Panc1 (cell line): ENCODE results near the gene SLC35A4. TPM values are rescaled to one million over a fixed set of nuclear protein-coding genes. Genes with fewer than 3 reads are reported as not detected.
"Not testable (repeated sequence)": the region's sequence is repeated elsewhere in the genome, so short reads cannot be mapped to it uniquely, and the experiment has no call there.

Source experiments
- ATAC-seq: fragments of 200-7000 bp; cut with Tn5 transposase; 2 replicates; pipeline ENCODE4 v1.9.1; 2020; ENCODE audit warnings: mild to moderate bottlenecking, moderate library complexity
- BruUV-seq: library from RNA; stranded (reverse); fragments of 400-500 nt; replicated peaks from 2 replicates; lab custom pipeline; 2021; lab: Mats Ljungman, UMichigan
- CTCF ChIA-PET: fragments of 300-600 bp; sonication (Branson Sonifier 250); formaldehyde crosslinking; loops from one replicate; lab custom pipeline; 2022; ENCODE audit warnings: antibody characterized with exemption; lab: Charles Lee
- POLR2A ChIA-PET: fragments of 300-600 bp; sonication (Branson Sonifier 250); formaldehyde crosslinking; loops from one replicate; lab custom pipeline; 2022; ENCODE audit warnings: antibody characterized with exemption; lab: Charles Lee
- DNase-seq: peaks from one replicate; pipeline ENCODE4 v3.0.0-alpha.2; 2010; ENCODE audit warnings: low read depth, low spot score
- H3K27ac ChIP-seq: 2 replicates; pipeline ENCODE4 v1.5.1; 2011; ENCODE audit warnings: mild to moderate bottlenecking, low read length, inconsistent platforms
- H3K27me3 ChIP-seq: fragments of 200-500 bp; sonication (Bioruptor generic); 2 replicates; pipeline ENCODE4 v1.6.0; 2014; ENCODE audit warnings: low read length, inconsistent platforms; ENCODE audit not compliant: control insufficient read depth, insufficient read depth
- H3K36me3 ChIP-seq: fragments of 200-500 bp; sonication (Bioruptor generic); 2 replicates; pipeline ENCODE4 v1.5.1; 2014; ENCODE audit warnings: inconsistent platforms, mild to moderate bottlenecking, low read length, moderate library complexity; ENCODE audit not compliant: control insufficient read depth, insufficient read depth
- H3K4me1 ChIP-seq: 2 replicates; pipeline ENCODE4 v1.5.1; 2011; ENCODE audit warnings: inconsistent platforms, mild to moderate bottlenecking, low read length, moderate library complexity; ENCODE audit not compliant: control insufficient read depth, insufficient read depth
- H3K4me3 ChIP-seq, 2 experiments: 2 replicates each; pipeline ENCODE4 v1.5.1; 2011 to 2012; ENCODE audit warnings: low read depth in 2 of 2, low read length in 2 of 2, mild to moderate bottlenecking in 2 of 2, inconsistent platforms in 1 of 2, moderate library complexity in 1 of 2
- H3K9me3 ChIP-seq: fragments of 200-500 bp; sonication (Bioruptor generic); 2 replicates; pipeline ENCODE4 v1.5.1; 2014; ENCODE audit warnings: low read depth, mild to moderate bottlenecking, inconsistent platforms, low read length, moderate library complexity; ENCODE audit not compliant: control insufficient read depth, insufficient read depth
- CTCF ChIP-seq: fragments of 450-650 bp; IDR thresholded peaks from 2 replicates; pipeline ENCODE4 v1.5.1; 2017; ENCODE audit warnings: mild to moderate bottlenecking
- POLR2AphosphoS5 ChIP-seq: IDR thresholded peaks from 2 replicates; pipeline ENCODE4 v1.6.1; 2012; ENCODE audit warnings: mild to moderate bottlenecking, low read depth, low read length, moderate library complexity
- REST ChIP-seq, 2 experiments: IDR thresholded peaks; 2 replicates each; pipeline ENCODE4 v1.6.1; 2011 to 2012; ENCODE audit warnings: low read depth in 2 of 2, control low read depth in 1 of 2, low read length in 1 of 2, mild to moderate bottlenecking in 1 of 2, moderate library complexity in 1 of 2; ENCODE audit not compliant: insufficient read depth in 1 of 2
- SIN3A ChIP-seq: IDR thresholded peaks from 2 replicates; pipeline ENCODE4 v1.6.1; 2012; ENCODE audit warnings: low read depth, mild to moderate bottlenecking, low read length, moderate library complexity, borderline replicate concordance; ENCODE audit not compliant: insufficient read depth
- TCF7L2 ChIP-seq: IDR thresholded peaks from 2 replicates; pipeline ENCODE4 v1.6.1; 2011; ENCODE audit warnings: mild to moderate bottlenecking, low read depth, low read length, inconsistent platforms
- in situ Hi-C: cut with HindIII; loops from 2 replicates; pipeline ENCODE4 v1.10.0; 2016; ENCODE audit warnings: low sequenced_read_pairs, low pct_unique_long_range_greater_than_20kb
- intact Hi-C: fragments of 100-400 bp; cut with micrococcal nuclease; formaldehyde crosslinking; loops from one replicate; pipeline ENCODE4 v1.10.0; 2022; ENCODE audit not compliant: unreplicated experiment
- total RNA-seq: library from RNA; stranded (reverse); gene quantifications from one replicate; pipeline ENCODE4 v1.2.1, GENCODE V29; 2021; ENCODE audit not compliant: unreplicated experiment

The SLC35A4 gene
- total RNA-seq, 1 experiment from 2014 or later: 96.7 TPM

- ATAC-seq (no peak), DNase-seq (no peak)
- no peaks in the 10 kb centered on the region for H3K4me1 ChIP-seq
- no peaks in the 10 kb centered on the region for H3K36me3 ChIP-seq
- in situ Hi-C loops: no loop called here
- no TSS peak for BruUV-seq
- ChIA-PET POLR2A (no interaction called here), CTCF (no interaction called here)
- intact Hi-C loops: no loop called here
- H3K27ac ChIP-seq: no peak overlapping the region
- H3K4me3 ChIP-seq: no peak overlapping the region
- TF ChIP-seq SIN3A (no peak), REST (IDR thresholded peaks at IDR 0.05; ENCODE audit: insufficient read depth in 1 of 2, low read depth in 2 of 2, low read length in 1 of 2) (no peak), TCF7L2 (no peak), CTCF (no peak), POLR2AphosphoS5 (no peak)
- no peaks in the 10 kb centered on the region for H3K27me3 ChIP-seq
- no peaks in the 10 kb centered on the region for H3K9me3 ChIP-seq
Observed at GRCh38 chr5:140602147-140602546, 37.5 kb downstream of the SLC35A4 start.

GRCh38 chr5:140603446-140603698, 38.7 kb downstream of the SLC35A4 start:
- intact Hi-C loops, in situ Hi-C loops, DNase-seq, H3K4me3 ChIP-seq, ATAC-seq, BruUV-seq, H3K27me3 ChIP-seq, POLR2A ChIA-PET, H3K9me3 ChIP-seq, H3K36me3 ChIP-seq, H3K27ac ChIP-seq, H3K4me1 ChIP-seq, CTCF ChIA-PET: not testable (repeated sequence)

- no peak overlapping the region for H3K4me3 ChIP-seq
- in situ Hi-C loops (no loop called here), intact Hi-C loops (no loop called here)
- H3K4me1 ChIP-seq: no peaks in the 10 kb centered on the region
- TF ChIP-seq TCF7L2 (no peak), POLR2AphosphoS5 (no peak)
- no peaks in the 10 kb centered on the region for H3K27me3 ChIP-seq
- H3K27ac ChIP-seq: no peak overlapping the region
- H3K36me3 ChIP-seq: no peaks in the 10 kb centered on the region
- DNase-seq (no peak), ATAC-seq (no peak)
- H3K9me3 ChIP-seq: no peaks in the 10 kb centered on the region
- POLR2A ChIA-PET: no interaction called here
- BruUV-seq: no TSS peak
- CTCF ChIA-PET: no interaction called here
Observed at GRCh38 chr5:140603734-140604133, 39.1 kb downstream of the SLC35A4 start.
